CD8-positive, alpha-beta memory T cell (primary cell): ENCODE data around the gene TNK1. TPM values are rescaled to one million over a fixed set of nuclear protein-coding genes. Genes with fewer than 3 reads are reported as not detected.
A peak's percentile ranks its signal among the peaks of the same experiment; 100 is the strongest.

Experiments
- CTCF ChIA-PET: fragments of 350-600 bp; sonication (Branson Sonifier 250); formaldehyde crosslinking; loops from one replicate; lab custom pipeline; 2021; ENCODE audit warnings: antibody characterized with exemption; lab: Charles Lee
- POLR2A ChIA-PET: fragments of 350-600 bp; sonication (Branson Sonifier 250); formaldehyde crosslinking; loops from one replicate; lab custom pipeline; 2021; ENCODE audit warnings: antibody characterized with exemption; lab: Charles Lee
- DNase-seq, 5 donors: peaks; one replicate each; pipeline versions ENCODE4 v3.0.0 to v3.0.0-alpha.2; 2020 to 2022; ENCODE audit warnings: mixed read lengths in 1 of 5
- H3K27ac ChIP-seq: one replicate; pipeline ENCODE4 v1.7.0; 2013; ENCODE audit warnings: low read depth, mild to moderate bottlenecking, low read length, moderate library complexity
- H3K27me3 ChIP-seq: 2 replicates; pipeline ENCODE4 v1.7.0; 2013; ENCODE audit warnings: low read length, mild to moderate bottlenecking; ENCODE audit not compliant: insufficient read depth, poor library complexity, severe bottlenecking
- H3K36me3 ChIP-seq: 2 replicates; pipeline ENCODE4 v1.7.0; 2013; ENCODE audit warnings: mild to moderate bottlenecking, low read length, moderate library complexity; ENCODE audit not compliant: insufficient read depth
- H3K4me1 ChIP-seq: 2 replicates; pipeline ENCODE4 v1.7.0; 2013; ENCODE audit warnings: mild to moderate bottlenecking, low read length, moderate library complexity; ENCODE audit not compliant: insufficient read depth
- H3K4me3 ChIP-seq: 2 replicates; pipeline ENCODE4 v1.7.0; 2013; ENCODE audit warnings: mild to moderate bottlenecking, low read length
- H3K9me3 ChIP-seq: 2 replicates; pipeline ENCODE4 v1.7.0; 2013; ENCODE audit warnings: mild to moderate bottlenecking, low read length
- H3K27ac Mint-ChIP-seq, 8 donors: one replicate each; pipeline ENCODE4 v1.8.0; 2020 to 2021; ENCODE audit warnings: mixed read lengths in 8 of 8, mild to moderate bottlenecking in 6 of 8, inconsistent platforms in 3 of 8, moderate library complexity in 3 of 8
- H3K27me3 Mint-ChIP-seq, 2 donors: one replicate each; pipeline ENCODE4 v1.8.0; 2020 to 2021; ENCODE audit warnings: mixed read lengths in 2 of 2, mild to moderate bottlenecking in 1 of 2, moderate library complexity in 1 of 2
- H3K36me3 Mint-ChIP-seq, 3 donors: one replicate each; pipeline ENCODE4 v1.8.0; 2020 to 2021; ENCODE audit warnings: mixed read lengths in 3 of 3, inconsistent platforms in 1 of 3, mild to moderate bottlenecking in 1 of 3
- H3K4me1 Mint-ChIP-seq, 3 donors: one replicate each; pipeline ENCODE4 v1.8.0; 2020 to 2021; ENCODE audit warnings: mixed read lengths in 3 of 3, inconsistent platforms in 1 of 3, mild to moderate bottlenecking in 1 of 3
- H3K4me3 Mint-ChIP-seq, 7 donors: one replicate each; pipeline ENCODE4 v1.8.0; 2020 to 2021; ENCODE audit warnings: mixed read lengths in 7 of 7, mild to moderate bottlenecking in 6 of 7, moderate library complexity in 4 of 7, inconsistent platforms in 2 of 7
- H3K9me3 Mint-ChIP-seq, 5 donors: one replicate each; pipeline ENCODE4 v1.8.0; 2020 to 2022; ENCODE audit warnings: mixed read lengths in 5 of 5, mild to moderate bottlenecking in 3 of 5, moderate library complexity in 2 of 5, inconsistent platforms in 1 of 5
- polyA plus RNA-seq: library from polyadenylated mRNA; unstranded; fragments of 300-500 nt; fragmentation: Illumina TruSeq; gene quantifications from one replicate; pipeline ENCODE4 v1.2.3, GENCODE V29; 2021
- total RNA-seq, 2 experiments: library from RNA; stranded (reverse); gene quantifications; one replicate each; pipeline ENCODE4 v1.2.3, GENCODE V29; 2021

TNK1 gene
- total and polyA plus RNA-seq, 3 experiments from 2014 or later = 3.1 to 5.8 (median 4.4) TPM

GRCh38 chr17:7423679-7424078 lies 42.8 kb downstream of the TNK1 start:
- no peak overlapping the region for H3K4me3 ChIP-seq
- no peaks in the 10 kb centered on the region for H3K27me3 ChIP-seq
- H3K4me3 Mint-ChIP-seq = no peak overlapping the region
- no peaks in the 10 kb centered on the region for H3K9me3 Mint-ChIP-seq
- no peak overlapping the region for H3K27ac ChIP-seq
- no peaks in the 10 kb centered on the region for H3K4me1 Mint-ChIP-seq
- H3K27me3 Mint-ChIP-seq = peaks cover 3 to 6% of the 10 kb centered on the region in 2 donors
- POLR2A ChIA-PET = interaction anchor here (0.6 kb wide), 1 partner anchor 28 kb away, joined by 3 read pairs; no protein-coding TSS in a partner anchor
- H3K27ac Mint-ChIP-seq = no peak overlapping the region
- no peaks in the 10 kb centered on the region for H3K36me3 Mint-ChIP-seq
- H3K9me3 ChIP-seq = no peaks in the 10 kb centered on the region
- CTCF ChIA-PET = interaction anchor here (0.7 kb wide), 1 partner anchor 137 kb away, joined by 3 read pairs; no protein-coding TSS in a partner anchor
- H3K4me1 ChIP-seq = no peaks in the 10 kb centered on the region
- no peak for DNase-seq
- H3K36me3 ChIP-seq = no peaks in the 10 kb centered on the region

- POLR2A ChIA-PET = no interaction called here
- H3K4me1 ChIP-seq = no peaks in the 10 kb centered on the region
- H3K27ac ChIP-seq = no peak within 1 kb of the TSS
- Mint-ChIP-seq H3K27ac (peak within 1 kb of the TSS in 1 of 8 donors; percentile 5), H3K36me3 (no peaks in the 10 kb centered on the region), H3K4me1 (no peaks in the 10 kb centered on the region), H3K27me3 (peaks cover 0 to 3% of the 10 kb centered on the region in 2 donors), H3K4me3 (no peak within 1 kb of the TSS), H3K9me3 (no peaks in the 10 kb centered on the region)
- H3K27me3 ChIP-seq = no peaks in the 10 kb centered on the region
- H3K4me3 ChIP-seq = no peak within 1 kb of the TSS
- CTCF ChIA-PET = interaction anchor here (0.6 to 1.3 kb wide), 2 partner anchors 11 to 49 kb away, joined by 3 to 4 read pairs; no protein-coding TSS in a partner anchor
- H3K9me3 ChIP-seq = no peaks in the 10 kb centered on the region
- DNase-seq = no peak
- no peaks in the 10 kb centered on the region for H3K36me3 ChIP-seq
These were observed 44.4 kb downstream of the TNK1 start, which contains the start of gene SPEM2 for GRCh38 chr17:7425316-7425715. Gene SPEM2 (plus strand): TSS chr17:7425616. CDS start chr17:7425689, 73 bp downstream.

DNA sequence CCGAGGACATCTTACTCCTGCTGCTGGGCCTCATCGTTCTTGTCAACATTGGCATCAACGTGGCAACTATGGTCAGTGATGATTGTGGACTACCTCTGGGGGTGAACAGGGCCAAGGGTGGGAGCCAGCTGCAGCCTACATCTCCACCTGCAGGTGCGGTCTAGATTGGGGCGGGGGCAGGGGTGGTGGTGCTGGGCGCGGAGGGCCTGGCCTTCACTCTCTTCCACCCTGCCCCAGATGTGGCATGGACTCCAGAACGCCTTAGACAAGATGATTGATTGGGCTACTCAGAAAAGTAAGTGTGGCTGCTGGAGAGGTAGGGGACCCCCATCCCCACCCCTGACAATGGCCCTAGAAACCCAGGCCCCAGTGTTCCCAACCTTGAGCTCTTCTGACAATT lies 44.9 kb downstream of the TNK1 start:
- Histone ChIP-seq H3K36me3 (no peaks in the 10 kb centered on the region), H3K27me3 (no peaks in the 10 kb centered on the region), H3K9me3 (no peaks in the 10 kb centered on the region), H3K4me3 (no peak overlapping the region), H3K4me1 (no peaks in the 10 kb centered on the region), H3K27ac (no peak overlapping the region)
- Mint-ChIP-seq H3K9me3 (no peaks in the 10 kb centered on the region), H3K36me3 (no peaks in the 10 kb centered on the region), H3K27me3 (peaks cover 0 to 3% of the 10 kb centered on the region in 2 donors), H3K4me1 (no peaks in the 10 kb centered on the region), H3K27ac (peak overlapping the region in 1 of 8 donors; percentile 5), H3K4me3 (no peak overlapping the region)
- CTCF ChIA-PET = interaction anchor here (0.6 to 1.3 kb wide), 2 partner anchors 11 to 49 kb away, joined by 3 to 4 read pairs; no protein-coding TSS in a partner anchor
- no peak for DNase-seq
- POLR2A ChIA-PET = no interaction called here

DNA sequence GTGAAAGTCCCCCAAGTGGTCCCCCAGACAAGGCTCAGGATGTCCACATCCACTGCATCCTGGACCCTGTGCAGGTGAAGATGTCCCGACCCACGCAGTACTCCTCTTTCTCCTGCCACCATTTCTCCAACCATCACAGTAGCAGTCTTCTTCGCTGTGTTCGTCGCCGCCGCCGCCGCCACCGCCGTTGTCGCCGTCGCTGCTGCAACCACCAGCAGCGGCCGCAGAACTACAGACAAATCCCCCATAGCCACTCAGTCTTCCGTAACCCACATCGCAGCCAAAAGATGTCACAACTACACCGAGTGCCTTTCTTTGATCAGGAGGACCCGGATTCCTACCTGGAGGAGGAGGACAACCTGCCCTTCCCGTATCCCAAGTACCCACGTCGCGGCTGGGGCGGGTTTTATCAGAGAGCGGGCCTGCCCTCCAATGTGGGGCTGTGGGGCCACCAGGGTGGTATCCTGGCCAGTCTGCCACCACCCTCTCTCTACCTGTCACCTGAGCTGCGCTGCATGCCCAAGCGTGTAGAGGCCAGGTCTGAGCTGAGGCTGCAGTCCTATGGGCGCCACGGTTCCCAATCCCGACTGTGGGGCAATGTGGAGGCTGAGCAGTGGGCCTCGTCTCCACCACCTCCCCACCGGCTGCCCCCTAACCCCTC lies 45.4 kb downstream of the TNK1 start:
- POLR2A ChIA-PET = no interaction called here
- CTCF ChIA-PET = interaction anchor here (2.1 kb wide), 1 partner anchor 11 kb away, joined by 10 read pairs; no protein-coding TSS in a partner anchor
- no peak for DNase-seq
- H3K36me3 Mint-ChIP-seq = no peaks in the 10 kb centered on the region
- H3K9me3 Mint-ChIP-seq = no peaks in the 10 kb centered on the region
- Histone ChIP-seq H3K27ac (no peak overlapping the region), H3K36me3 (no peaks in the 10 kb centered on the region), H3K27me3 (no peaks in the 10 kb centered on the region), H3K4me3 (no peak overlapping the region), H3K9me3 (no peaks in the 10 kb centered on the region), H3K4me1 (no peaks in the 10 kb centered on the region)
- H3K4me3 Mint-ChIP-seq = no peak overlapping the region
- H3K27me3 Mint-ChIP-seq = peaks cover 0 to 3% of the 10 kb centered on the region in 2 donors
- peak overlapping the region in 1 of 8 donors; percentile 5 for H3K27ac Mint-ChIP-seq
- no peaks in the 10 kb centered on the region for H3K4me1 Mint-ChIP-seq

DNA sequence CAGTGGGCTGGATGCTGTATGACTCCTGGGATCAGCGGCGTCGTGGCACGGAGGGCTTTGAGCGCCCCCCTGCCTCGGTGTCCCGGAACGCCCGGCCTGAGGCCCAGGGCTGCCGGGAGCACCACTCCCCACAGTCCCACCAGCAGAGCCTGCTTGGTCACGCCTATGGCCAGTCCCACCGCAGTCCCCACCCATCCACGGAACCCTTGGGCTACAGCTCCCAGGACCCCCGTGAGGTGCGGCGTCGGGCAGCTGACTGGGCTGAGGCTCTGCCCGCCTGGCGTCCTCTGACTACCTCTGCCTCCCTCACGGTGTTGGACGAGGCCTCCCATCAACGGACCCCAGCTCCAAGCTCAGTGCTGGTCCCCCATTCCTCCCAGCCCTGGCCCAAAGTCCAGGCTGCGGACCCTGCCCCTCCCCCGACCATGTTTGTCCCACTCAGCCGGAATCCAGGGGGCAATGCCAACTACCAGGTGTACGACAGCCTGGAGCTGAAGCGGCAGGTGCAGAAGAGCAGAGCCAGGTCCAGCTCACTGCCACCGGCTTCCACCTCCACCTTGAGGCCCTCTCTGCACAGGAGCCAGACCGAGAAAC lies 46.1 kb downstream of the TNK1 start:
- no peak overlapping the region for H3K27ac ChIP-seq
- no peaks in the 10 kb centered on the region for H3K36me3 ChIP-seq
- H3K4me3 ChIP-seq = no peak overlapping the region
- H3K9me3 ChIP-seq = no peaks in the 10 kb centered on the region
- no peaks in the 10 kb centered on the region for H3K4me1 Mint-ChIP-seq
- H3K27me3 ChIP-seq = no peaks in the 10 kb centered on the region
- no peaks in the 10 kb centered on the region for H3K36me3 Mint-ChIP-seq
- H3K4me3 Mint-ChIP-seq = no peak overlapping the region
- no peak overlapping the region for H3K27ac Mint-ChIP-seq
- ChIA-PET POLR2A (no interaction called here), CTCF (interaction anchor here (1.0 to 2.1 kb wide), 2 partner anchors 10 to 71 kb away, joined by 3 to 10 read pairs; no protein-coding TSS in a partner anchor)
- H3K9me3 Mint-ChIP-seq = no peaks in the 10 kb centered on the region
- no peak for DNase-seq
- peaks cover 0 to 3% of the 10 kb centered on the region in 2 donors for H3K27me3 Mint-ChIP-seq
- no peaks in the 10 kb centered on the region for H3K4me1 ChIP-seq

- Histone ChIP-seq H3K4me1 (no peaks in the 10 kb centered on the region), H3K36me3 (no peaks in the 10 kb centered on the region), H3K9me3 (no peaks in the 10 kb centered on the region), H3K4me3 (no peak overlapping the region), H3K27ac (no peak overlapping the region), H3K27me3 (no peaks in the 10 kb centered on the region)
- ChIA-PET CTCF (interaction anchor here (1.0 to 2.1 kb wide), 2 partner anchors 9 to 72 kb away, joined by 3 to 10 read pairs; no protein-coding TSS in a partner anchor), POLR2A (no interaction called here)
- Mint-ChIP-seq H3K27me3 (peaks cover 0 to 3% of the 10 kb centered on the region in 2 donors), H3K36me3 (no peaks in the 10 kb centered on the region), H3K9me3 (no peaks in the 10 kb centered on the region), H3K27ac (no peak overlapping the region), H3K4me1 (no peaks in the 10 kb centered on the region), H3K4me3 (no peak overlapping the region)
- DNase-seq = no peak
These were observed 46.7 kb downstream of the TNK1 start for GRCh38 chr17:7427549-7427948.

DNA sequence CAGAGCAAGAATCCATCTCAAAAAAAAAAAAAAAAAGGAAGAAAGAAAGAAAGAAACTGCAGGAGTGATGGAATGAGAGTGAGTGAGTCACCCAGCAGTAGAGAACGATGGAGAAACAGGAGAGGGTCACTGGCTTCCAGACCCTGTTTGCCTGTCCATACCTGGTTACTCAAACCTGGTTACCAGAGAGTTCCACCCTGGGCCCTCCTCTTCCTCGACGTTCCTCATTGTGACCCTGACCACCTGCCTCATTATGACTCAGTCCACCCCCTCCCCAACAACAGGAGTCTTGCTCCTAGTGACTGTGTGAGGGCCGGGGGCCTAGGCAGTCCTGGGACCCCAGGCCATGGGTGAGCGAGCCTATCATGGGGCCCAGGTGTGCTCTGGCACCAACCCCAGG lies 47.7 kb downstream of the TNK1 start, which contains the start of gene SPEM3:
SPEM3 (plus strand) TSS at position 301 of the 400 bp plus-strand sequence; CDS start at position 347, 46 bp downstream.
- Histone ChIP-seq H3K9me3 (no peaks in the 10 kb centered on the region), H3K4me3 (no peak within 1 kb of the TSS), H3K36me3 (no peaks in the 10 kb centered on the region), H3K4me1 (no peaks in the 10 kb centered on the region), H3K27ac (no peak within 1 kb of the TSS), H3K27me3 (no peaks in the 10 kb centered on the region)
- no peak within 1 kb of the TSS for H3K27ac Mint-ChIP-seq
- no peaks in the 10 kb centered on the region for H3K36me3 Mint-ChIP-seq
- H3K27me3 Mint-ChIP-seq = peaks cover 0 to 3% of the 10 kb centered on the region in 2 donors
- H3K9me3 Mint-ChIP-seq = no peaks in the 10 kb centered on the region
- ChIA-PET POLR2A (no interaction called here), CTCF (interaction anchor here (2.1 kb wide), 1 partner anchor 8 kb away, joined by 10 read pairs; no protein-coding TSS in a partner anchor)
- no peaks in the 10 kb centered on the region for H3K4me1 Mint-ChIP-seq
- no peak within 1 kb of the TSS for H3K4me3 Mint-ChIP-seq
- DNase-seq = no peak

- Mint-ChIP-seq H3K27me3 (peaks cover 0 to 3% of the 10 kb centered on the region in 2 donors), H3K9me3 (no peaks in the 10 kb centered on the region), H3K4me1 (no peaks in the 10 kb centered on the region), H3K36me3 (no peaks in the 10 kb centered on the region), H3K4me3 (no peak overlapping the region), H3K27ac (no peak overlapping the region)
- DNase-seq = no peak
- Histone ChIP-seq H3K36me3 (no peaks in the 10 kb centered on the region), H3K27ac (no peak overlapping the region), H3K27me3 (no peaks in the 10 kb centered on the region), H3K9me3 (no peaks in the 10 kb centered on the region), H3K4me3 (no peak overlapping the region), H3K4me1 (no peaks in the 10 kb centered on the region)
- CTCF ChIA-PET = interaction anchor here (1.9 kb wide), 1 partner anchor 131 kb away, joined by 6 read pairs; the partner anchor contains the start of gene SENP3
- POLR2A ChIA-PET = no interaction called here
These were observed 48.8 kb downstream of the TNK1 start for GRCh38 chr17:7429722-7430121.
